ENCODE measurements around the gene MYH14.

- no peak for TF ChIP-seq CTCF (IDR thresholded peaks at IDR 0.05)
- TF ChIP-seq POLR2A (IDR thresholded peaks at IDR 0.05): peak; percentile 81
- TF ChIP-seq POLR2AphosphoS5 (IDR thresholded peaks at IDR 0.05): peak; percentile 41 to 95 (median 73)
Measured at GRCh38 chr19:50333737-50334617, 130.6 kb downstream of the MYH14 start.

All from breast epithelium (tissue), 3 donors.